H1 (cell line): ENCODE results near the gene PFDN4. TPM values are rescaled to one million over a fixed set of nuclear protein-coding genes. Genes with fewer than 3 reads are reported as not detected.

Experiments
- CREB1 ChIP-seq: IDR thresholded peaks from 2 replicates; pipeline ENCODE4 v1.6.1; 2012; ENCODE audit warnings: inconsistent platforms
- SP1 ChIP-seq: IDR thresholded peaks from 2 replicates; pipeline ENCODE4 v1.6.1; 2011; ENCODE audit warnings: low read depth, low read length
- SP2 ChIP-seq: IDR thresholded peaks from 2 replicates; pipeline ENCODE4 v1.6.1; 2012; ENCODE audit warnings: mild to moderate bottlenecking, low read length, inconsistent platforms
- polyA plus RNA-seq, 7 experiments: library from polyadenylated mRNA; depleted of rRNA in 3 of 7; stranded (reverse) in 5 of 7; unstranded in 2 of 7; fragments of >200 nt in 5 of 7; fragments of 200-250 nt in 2 of 7; gene quantifications; 1 replicate in 5 of 7; 2 replicates in 1 of 7; 4 replicates in 1 of 7; pipeline versions ENCODE4 v1.2.1 to v1.2.3, GENCODE V29; 2011 to 2013; ENCODE audit warnings: missing spikeins in 2 of 7, mixed read lengths in 2 of 7
- total RNA-seq: library from RNA; stranded (reverse); fragmentation: NEBNext Ultra II Directional; extraction: Animal tissue kit (Norgen Biotek cat#: 25700); gene quantifications from 2 replicates; pipeline ENCODE4 v1.2.1, GENCODE V29; 2021
- TF ChIP-seq, protein P1 (sequence below), 3 experiments: IDR thresholded peaks; 1 replicate in 2 of 3; 2 replicates in 1 of 3; pipeline versions ENCODE4 v1.5.1 to v1.6.1; 2011; ENCODE audit warnings: low read length in 3 of 3, mild to moderate bottlenecking in 3 of 3, inconsistent platforms in 2 of 3, low read depth in 1 of 3, moderate library complexity in 1 of 3; ENCODE audit not compliant: insufficient read depth in 1 of 3; ENCODE audit errors: control extremely low read depth in 1 of 3

Gene PFDN4
- total and polyA plus RNA-seq, 2 of the 8 experiments (the other 6 are each of a cell fraction or from before 2014, with no cell fraction given) = 41.9 to 96.8 TPM

DNA sequence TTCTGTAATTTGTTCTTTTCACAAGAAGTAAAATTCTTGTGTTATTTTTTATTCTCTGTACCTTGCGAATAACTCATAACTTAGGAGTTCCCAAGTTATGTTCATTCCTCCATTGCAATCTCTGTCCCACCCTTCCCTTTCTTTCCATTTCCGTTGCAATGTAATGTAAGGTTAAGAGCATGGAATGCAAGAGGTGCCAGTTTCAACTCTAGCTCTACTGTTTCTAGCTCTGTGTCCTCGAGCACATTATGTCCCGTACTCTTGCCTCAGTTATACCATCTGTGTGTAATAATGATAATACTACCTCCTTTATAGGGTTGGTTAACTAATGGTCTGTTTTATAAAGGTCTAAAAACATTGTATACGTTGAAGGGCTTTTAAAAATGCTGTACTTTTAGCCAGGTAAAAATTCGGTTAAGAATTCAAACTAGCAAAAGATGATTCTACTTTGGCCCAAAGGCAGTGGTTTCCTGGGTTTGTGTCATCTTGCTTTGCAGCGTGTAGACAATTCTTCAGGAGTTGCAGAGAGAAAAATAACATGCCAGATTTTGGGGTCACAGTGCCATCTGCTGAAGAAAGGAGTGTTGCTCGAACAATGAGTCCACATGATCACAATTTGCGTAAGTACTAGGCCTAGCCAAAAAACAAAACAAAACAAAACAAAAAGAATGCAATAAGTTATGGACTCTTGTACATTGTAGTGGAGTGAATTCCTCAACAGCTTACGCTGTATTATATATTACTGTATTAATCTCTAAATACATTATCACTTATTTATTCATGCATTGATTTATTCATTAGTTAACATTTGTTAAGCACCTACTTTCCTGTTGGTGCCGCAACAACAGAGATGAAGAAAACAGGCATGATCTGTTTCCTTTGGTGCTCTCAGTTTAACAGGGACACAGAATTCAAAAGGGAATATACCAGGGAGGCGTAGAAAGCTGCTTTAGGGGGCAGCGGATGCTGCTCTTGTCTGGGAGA, 10.0 kb upstream of the PFDN4 start (continued):
- TF ChIP-seq, protein P1, sequence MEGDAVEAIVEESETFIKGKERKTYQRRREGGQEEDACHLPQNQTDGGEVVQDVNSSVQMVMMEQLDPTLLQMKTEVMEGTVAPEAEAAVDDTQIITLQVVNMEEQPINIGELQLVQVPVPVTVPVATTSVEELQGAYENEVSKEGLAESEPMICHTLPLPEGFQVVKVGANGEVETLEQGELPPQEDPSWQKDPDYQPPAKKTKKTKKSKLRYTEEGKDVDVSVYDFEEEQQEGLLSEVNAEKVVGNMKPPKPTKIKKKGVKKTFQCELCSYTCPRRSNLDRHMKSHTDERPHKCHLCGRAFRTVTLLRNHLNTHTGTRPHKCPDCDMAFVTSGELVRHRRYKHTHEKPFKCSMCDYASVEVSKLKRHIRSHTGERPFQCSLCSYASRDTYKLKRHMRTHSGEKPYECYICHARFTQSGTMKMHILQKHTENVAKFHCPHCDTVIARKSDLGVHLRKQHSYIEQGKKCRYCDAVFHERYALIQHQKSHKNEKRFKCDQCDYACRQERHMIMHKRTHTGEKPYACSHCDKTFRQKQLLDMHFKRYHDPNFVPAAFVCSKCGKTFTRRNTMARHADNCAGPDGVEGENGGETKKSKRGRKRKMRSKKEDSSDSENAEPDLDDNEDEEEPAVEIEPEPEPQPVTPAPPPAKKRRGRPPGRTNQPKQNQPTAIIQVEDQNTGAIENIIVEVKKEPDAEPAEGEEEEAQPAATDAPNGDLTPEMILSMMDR (IDR thresholded peaks at IDR 0.05; ENCODE audit: control extremely low read depth in 1 of 3, insufficient read depth in 1 of 3, low read depth in 1 of 3, low read length in 3 of 3) = peak in 2 of 3 experiments; percentile 53 to 57; a peak in 3 of 4 replicates
- no peak for TF ChIP-seq CREB1
- TF ChIP-seq SP1 = no peak
- no peak for TF ChIP-seq SP2
